ENCODE results near the gene KCNT1. TPM values are rescaled to one million over a fixed set of nuclear protein-coding genes. Genes with fewer than 3 reads are reported as not detected.

The KCNT1 gene
- total RNA-seq = not detected in 2 replicates

GRCh38 chr9:135701959-135702721 is at the start of gene KCNT1:
Gene KCNT1, plus strand, starts transcription at chr9:135702185. Its CDS starts 74 bp downstream, at chr9:135702259.

GRCh38 chr9:135662758-135663450 is 39.1 kb upstream of the KCNT1 start, which contains the start of gene LCN9:
Gene LCN9, plus strand, starts transcription at chr9:135663309. Its CDS starts 13 bp downstream, at chr9:135663322.

GRCh38 chr9:135699440-135699839 is 2.5 kb upstream of the KCNT1 start, which contains the start of gene SOHLH1:
Gene SOHLH1, minus strand, starts transcription at chr9:135699481. Its CDS starts 14 bp downstream, at chr9:135699467.

Other genes with a start within 250 kb of the KCNT1 start
- gene PPP1R26, start 222.4 kb upstream of the KCNT1 start, total RNA-seq = 14.7 and 15.6 TPM in 2 replicates
- gene MRPS2, start 201.5 kb upstream of the KCNT1 start, total RNA-seq = 14.7 and 16.6 TPM in 2 replicates
- not detected in 2 replicates for gene LCN1, start 180.7 kb upstream of the KCNT1 start, total RNA-seq
- not detected in 2 replicates for gene OBP2A, start 156.1 kb upstream of the KCNT1 start, total RNA-seq
- not detected in 2 replicates for gene PAEP, start 140.4 kb upstream of the KCNT1 start, total RNA-seq
- gene GLT6D1, start 62.6 kb upstream of the KCNT1 start, total RNA-seq = not detected in 2 replicates
- not detected in 2 replicates for gene LCN9, start 38.9 kb upstream of the KCNT1 start, total RNA-seq
- not detected in 2 replicates for gene SOHLH1, start 2.7 kb upstream of the KCNT1 start, total RNA-seq
- gene CAMSAP1, start 205.4 kb downstream of the KCNT1 start, total RNA-seq = 14.9 and 23.1 TPM in 2 replicates

All from epithelial cell of umbilical artery (primary cell).